ENCODE data around the gene RRM2. TPM values are rescaled to one million over a fixed set of nuclear protein-coding genes. Genes with fewer than 3 reads are reported as not detected.

RRM2 gene
- total and polyA plus RNA-seq, 2 experiments from 2014 or later, result 15.2 to 49.7 TPM

DNA sequence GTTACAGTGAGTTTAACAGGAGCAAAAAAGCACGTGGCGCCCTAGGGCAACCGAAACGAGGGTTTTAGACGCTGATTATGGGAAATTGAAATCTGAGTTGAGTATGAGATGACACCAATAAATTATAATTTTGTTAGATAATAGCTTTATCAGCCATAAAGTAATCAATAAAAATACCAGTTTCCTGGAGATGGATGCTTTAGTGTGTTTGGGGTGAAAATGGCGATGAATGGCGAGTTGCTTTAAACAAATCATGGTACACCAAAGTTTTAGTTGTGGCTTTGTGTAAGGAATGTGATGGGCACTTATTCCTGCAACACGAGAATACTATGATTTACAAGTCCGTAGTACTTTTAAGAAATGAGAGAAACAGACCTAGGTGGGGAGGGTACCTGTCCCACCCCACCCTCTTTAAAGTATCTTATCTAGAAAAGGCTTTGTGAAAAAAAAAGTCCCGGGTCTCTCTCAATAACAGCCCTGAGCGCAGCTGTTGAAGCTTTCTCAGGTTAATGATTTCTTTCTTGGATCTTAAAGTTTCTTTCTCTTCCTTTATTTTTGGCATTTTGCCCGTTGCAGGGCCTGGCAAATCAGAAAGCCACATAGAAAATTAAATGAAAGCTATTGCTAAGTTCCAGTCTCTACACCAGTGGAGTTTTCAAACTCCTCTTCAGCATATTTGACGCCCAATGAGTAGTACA lies 1.5 kb upstream of the RRM2 start:
- Histone ChIP-seq H3K4me2 (peak overlapping the region; percentile 100), H3K79me2 (peaks cover 21% of the 10 kb centered on the region), H3K9me2 (replicated peaks; ENCODE audit: insufficient read depth) (no peaks in the 10 kb centered on the region), H3K36me3 (replicated peaks; ENCODE audit: insufficient read depth, low read depth) (no peaks in the 10 kb centered on the region), H3K27ac (peak overlapping the region; percentile 83), H3K9me3 (ENCODE audit: low read depth) (no peaks in the 10 kb centered on the region), H3K4me1 (ENCODE audit: insufficient read depth) (peaks cover 8% of the 10 kb centered on the region), H2AFZ (peak overlapping the region; percentile 89), H3K4me3 (peak overlapping the region; percentile 41), H4K20me1 (ENCODE audit: insufficient read depth, poor library complexity, severe bottlenecking) (no peaks in the 10 kb centered on the region), H3K27me3 (no peaks in the 10 kb centered on the region)
- DNase-seq (ENCODE audit: low spot score), result peak; percentile 46
- TF ChIP-seq EZH2 (IDR thresholded peaks at IDR 0.05; ENCODE audit: borderline replicate concordance), result no peak
- TF ChIP-seq, protein P1, sequence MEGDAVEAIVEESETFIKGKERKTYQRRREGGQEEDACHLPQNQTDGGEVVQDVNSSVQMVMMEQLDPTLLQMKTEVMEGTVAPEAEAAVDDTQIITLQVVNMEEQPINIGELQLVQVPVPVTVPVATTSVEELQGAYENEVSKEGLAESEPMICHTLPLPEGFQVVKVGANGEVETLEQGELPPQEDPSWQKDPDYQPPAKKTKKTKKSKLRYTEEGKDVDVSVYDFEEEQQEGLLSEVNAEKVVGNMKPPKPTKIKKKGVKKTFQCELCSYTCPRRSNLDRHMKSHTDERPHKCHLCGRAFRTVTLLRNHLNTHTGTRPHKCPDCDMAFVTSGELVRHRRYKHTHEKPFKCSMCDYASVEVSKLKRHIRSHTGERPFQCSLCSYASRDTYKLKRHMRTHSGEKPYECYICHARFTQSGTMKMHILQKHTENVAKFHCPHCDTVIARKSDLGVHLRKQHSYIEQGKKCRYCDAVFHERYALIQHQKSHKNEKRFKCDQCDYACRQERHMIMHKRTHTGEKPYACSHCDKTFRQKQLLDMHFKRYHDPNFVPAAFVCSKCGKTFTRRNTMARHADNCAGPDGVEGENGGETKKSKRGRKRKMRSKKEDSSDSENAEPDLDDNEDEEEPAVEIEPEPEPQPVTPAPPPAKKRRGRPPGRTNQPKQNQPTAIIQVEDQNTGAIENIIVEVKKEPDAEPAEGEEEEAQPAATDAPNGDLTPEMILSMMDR (IDR thresholded peaks at IDR 0.05; ENCODE audit: poor library complexity), result no peak
- no peak for TF ChIP-seq EZH2phosphoT487 (IDR thresholded peaks at IDR 0.05; ENCODE audit: low read depth, severe bottlenecking, unreplicated experiment)
- WGBS (ENCODE audit: low lambda C conversion rate, missing lambda C conversion rate), result 11% methylated on average over 13 of the region's 13 CpGs

DNA sequence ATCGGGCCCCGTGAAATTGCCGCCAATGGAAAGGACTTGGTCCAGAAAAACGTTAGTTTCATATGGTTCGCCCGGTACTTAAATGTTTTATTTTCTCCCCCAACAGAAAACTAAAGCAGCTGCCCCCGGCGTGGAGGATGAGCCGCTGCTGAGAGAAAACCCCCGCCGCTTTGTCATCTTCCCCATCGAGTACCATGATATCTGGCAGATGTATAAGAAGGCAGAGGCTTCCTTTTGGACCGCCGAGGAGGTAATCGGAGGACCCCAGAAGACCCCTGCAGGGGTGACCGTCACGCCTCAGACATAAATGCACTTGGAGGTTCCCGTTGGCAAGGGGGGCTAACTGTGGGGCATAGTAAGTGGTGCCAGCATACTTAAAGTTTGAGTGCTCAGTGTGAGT lies 742 bp downstream of the RRM2 start:
- Histone ChIP-seq H4K20me1 (ENCODE audit: insufficient read depth, poor library complexity, severe bottlenecking) (no peaks in the 10 kb centered on the region), H3K27me3 (no peaks in the 10 kb centered on the region), H3K9me2 (replicated peaks; ENCODE audit: insufficient read depth) (no peaks in the 10 kb centered on the region), H3K4me2 (peak overlapping the region; percentile 100), H3K9me3 (ENCODE audit: low read depth) (no peaks in the 10 kb centered on the region), H3K4me3 (peak overlapping the region; percentile 66), H2AFZ (no peak overlapping the region), H3K36me3 (replicated peaks; ENCODE audit: insufficient read depth, low read depth) (no peaks in the 10 kb centered on the region), H3K27ac (no peak overlapping the region), H3K79me2 (peaks cover 23% of the 10 kb centered on the region), H3K4me1 (ENCODE audit: insufficient read depth) (peaks cover 13% of the 10 kb centered on the region)
- WGBS (ENCODE audit: low lambda C conversion rate, missing lambda C conversion rate), result 4% methylated on average over 13 of the region's 18 CpGs
- no peak for DNase-seq (ENCODE audit: low spot score)
- TF ChIP-seq EZH2 (IDR thresholded peaks at IDR 0.05; ENCODE audit: borderline replicate concordance), result no peak
- no peak for TF ChIP-seq EZH2phosphoT487 (IDR thresholded peaks at IDR 0.05; ENCODE audit: low read depth, severe bottlenecking, unreplicated experiment)
- TF ChIP-seq, protein P1 (IDR thresholded peaks at IDR 0.05; ENCODE audit: poor library complexity), result no peak

DNA sequence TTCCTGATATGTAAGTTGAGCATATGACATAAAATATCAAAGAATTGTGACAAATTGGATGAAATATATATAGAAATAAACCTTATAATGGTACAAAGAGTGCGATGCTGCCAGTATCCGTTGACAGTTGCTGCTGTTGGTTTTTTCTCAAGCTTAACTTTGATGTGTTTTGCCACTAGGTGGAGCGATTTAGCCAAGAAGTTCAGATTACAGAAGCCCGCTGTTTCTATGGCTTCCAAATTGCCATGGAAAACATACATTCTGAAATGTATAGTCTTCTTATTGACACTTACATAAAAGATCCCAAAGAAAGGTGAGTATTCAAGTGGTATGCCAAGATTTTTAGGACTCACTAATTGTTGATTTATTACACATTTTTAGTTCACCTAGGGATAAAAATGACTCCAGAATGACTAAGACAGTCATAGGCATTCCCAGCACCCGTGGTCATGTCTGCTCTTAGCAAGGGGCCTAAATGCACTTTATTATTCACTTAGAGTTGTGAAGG lies 2.1 kb downstream of the RRM2 start:
- H3K9me2 ChIP-seq (replicated peaks; ENCODE audit: insufficient read depth), result no peaks in the 10 kb centered on the region
- no peak overlapping the region for H2AFZ ChIP-seq
- no peak overlapping the region for H3K4me3 ChIP-seq
- no peaks in the 10 kb centered on the region for H3K9me3 ChIP-seq (ENCODE audit: low read depth)
- H3K27ac ChIP-seq, result no peak overlapping the region
- H3K4me1 ChIP-seq (ENCODE audit: insufficient read depth), result peaks cover 13% of the 10 kb centered on the region
- H3K27me3 ChIP-seq, result no peaks in the 10 kb centered on the region
- 24% methylated on average over 5 of the region's 5 CpGs for WGBS (ENCODE audit: low lambda C conversion rate, missing lambda C conversion rate)
- H4K20me1 ChIP-seq (ENCODE audit: insufficient read depth, poor library complexity, severe bottlenecking), result no peaks in the 10 kb centered on the region
- H3K36me3 ChIP-seq (replicated peaks; ENCODE audit: insufficient read depth, low read depth), result no peaks in the 10 kb centered on the region
- peaks cover 23% of the 10 kb centered on the region for H3K79me2 ChIP-seq
- TF ChIP-seq, protein P1 (IDR thresholded peaks at IDR 0.05; ENCODE audit: poor library complexity), result peak; percentile 82
- TF ChIP-seq EZH2phosphoT487 (IDR thresholded peaks at IDR 0.05; ENCODE audit: low read depth, severe bottlenecking, unreplicated experiment) (no peak), EZH2 (IDR thresholded peaks at IDR 0.05; ENCODE audit: borderline replicate concordance) (no peak)
- H3K4me2 ChIP-seq, result peak overlapping the region; percentile 100
- DNase-seq (ENCODE audit: low spot score), result peak; percentile 83
